ENCODE results near the gene GPANK1. TPM values are rescaled to one million over a fixed set of nuclear protein-coding genes. Genes with fewer than 3 reads are reported as not detected.

The GPANK1 gene
- total RNA-seq, 1 donor from 2014 or later = 30.1 TPM

- Mint-ChIP-seq H3K36me3 (ENCODE audit: unreplicated experiment) (no peaks in the 10 kb centered on the region), H3K27me3 (ENCODE audit: unreplicated experiment) (no peaks in the 10 kb centered on the region)
Measured at GRCh38 chr6:31692353-31692752, 27.6 kb upstream of the GPANK1 start.

DNA sequence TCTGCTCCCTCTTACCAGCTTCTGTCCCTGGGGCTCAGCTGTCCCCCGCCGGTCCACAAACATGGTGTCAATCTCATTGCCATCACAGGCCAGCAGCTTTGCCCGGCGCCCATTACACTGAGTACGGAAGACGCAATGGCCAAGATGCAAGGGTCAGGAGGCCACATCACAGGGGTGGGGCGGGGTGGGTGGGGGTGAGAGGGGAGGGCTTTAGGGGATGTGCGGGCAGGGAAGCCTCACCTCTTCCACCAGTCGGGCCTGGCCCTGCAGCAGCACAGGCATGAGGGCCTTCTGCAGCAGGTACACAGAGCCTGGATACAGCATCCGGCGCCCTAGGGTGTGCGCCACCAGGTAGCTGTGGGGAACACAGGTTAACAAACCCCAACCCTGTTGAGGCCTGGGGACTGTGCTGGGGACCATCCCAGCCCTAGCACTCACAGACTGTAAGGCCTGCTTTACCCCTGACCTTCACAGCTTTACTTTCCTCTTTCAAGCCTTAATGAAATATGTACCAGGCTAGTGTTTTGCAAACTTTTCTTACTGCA, 26.8 kb upstream of the GPANK1 start:
- Mint-ChIP-seq H3K4me1 (ENCODE audit: low read depth, unreplicated experiment) (no peaks in the 10 kb centered on the region), H3K27ac (ENCODE audit: unreplicated experiment) (no peak overlapping the region), H3K9me3 (ENCODE audit: unreplicated experiment) (peaks cover 1% of the 10 kb centered on the region), H3K27me3 (ENCODE audit: unreplicated experiment) (no peaks in the 10 kb centered on the region), H3K36me3 (ENCODE audit: unreplicated experiment) (no peaks in the 10 kb centered on the region), H3K4me3 (ENCODE audit: unreplicated experiment) (no peak overlapping the region)
- no peak for DNase-seq
- TF ChIP-seq, protein P1, sequence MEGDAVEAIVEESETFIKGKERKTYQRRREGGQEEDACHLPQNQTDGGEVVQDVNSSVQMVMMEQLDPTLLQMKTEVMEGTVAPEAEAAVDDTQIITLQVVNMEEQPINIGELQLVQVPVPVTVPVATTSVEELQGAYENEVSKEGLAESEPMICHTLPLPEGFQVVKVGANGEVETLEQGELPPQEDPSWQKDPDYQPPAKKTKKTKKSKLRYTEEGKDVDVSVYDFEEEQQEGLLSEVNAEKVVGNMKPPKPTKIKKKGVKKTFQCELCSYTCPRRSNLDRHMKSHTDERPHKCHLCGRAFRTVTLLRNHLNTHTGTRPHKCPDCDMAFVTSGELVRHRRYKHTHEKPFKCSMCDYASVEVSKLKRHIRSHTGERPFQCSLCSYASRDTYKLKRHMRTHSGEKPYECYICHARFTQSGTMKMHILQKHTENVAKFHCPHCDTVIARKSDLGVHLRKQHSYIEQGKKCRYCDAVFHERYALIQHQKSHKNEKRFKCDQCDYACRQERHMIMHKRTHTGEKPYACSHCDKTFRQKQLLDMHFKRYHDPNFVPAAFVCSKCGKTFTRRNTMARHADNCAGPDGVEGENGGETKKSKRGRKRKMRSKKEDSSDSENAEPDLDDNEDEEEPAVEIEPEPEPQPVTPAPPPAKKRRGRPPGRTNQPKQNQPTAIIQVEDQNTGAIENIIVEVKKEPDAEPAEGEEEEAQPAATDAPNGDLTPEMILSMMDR (IDR thresholded peaks at IDR 0.05; ENCODE audit: partially characterized antibody, unreplicated experiment) = no peak

More at GRCh38 chr6:31692353-31692752, 27.6 kb upstream of the GPANK1 start:
- Mint-ChIP-seq H3K9me3 (ENCODE audit: unreplicated experiment) (no peaks in the 10 kb centered on the region), H3K4me3 (ENCODE audit: unreplicated experiment) (no peak overlapping the region), H3K27ac (ENCODE audit: unreplicated experiment) (no peak overlapping the region), H3K4me1 (ENCODE audit: low read depth, unreplicated experiment) (no peaks in the 10 kb centered on the region)
- DNase-seq = no peak
- TF ChIP-seq, protein P1 (IDR thresholded peaks at IDR 0.05; ENCODE audit: partially characterized antibody, unreplicated experiment) = no peak

- no peaks in the 10 kb centered on the region for H3K36me3 Mint-ChIP-seq (ENCODE audit: unreplicated experiment)
- H3K4me1 Mint-ChIP-seq (ENCODE audit: low read depth, unreplicated experiment) = no peaks in the 10 kb centered on the region
- TF ChIP-seq, protein P1 (IDR thresholded peaks at IDR 0.05; ENCODE audit: partially characterized antibody, unreplicated experiment) = no peak
Measured at GRCh38 chr6:31691078-31691463, 26.3 kb upstream of the GPANK1 start.

GRCh38 chr6:31690231-31691077, 25.7 kb upstream of the GPANK1 start:
- Mint-ChIP-seq H3K27me3 (ENCODE audit: unreplicated experiment) (peaks cover 3% of the 10 kb centered on the region), H3K9me3 (ENCODE audit: unreplicated experiment) (peaks cover 4% of the 10 kb centered on the region), H3K27ac (ENCODE audit: unreplicated experiment) (no peak overlapping the region), H3K4me1 (ENCODE audit: low read depth, unreplicated experiment) (no peaks in the 10 kb centered on the region), H3K4me3 (ENCODE audit: unreplicated experiment) (no peak overlapping the region), H3K36me3 (ENCODE audit: unreplicated experiment) (no peaks in the 10 kb centered on the region)
- TF ChIP-seq, protein P1 (IDR thresholded peaks at IDR 0.05; ENCODE audit: partially characterized antibody, unreplicated experiment) = no peak
- no peak for DNase-seq

More at GRCh38 chr6:31691078-31691463, 26.3 kb upstream of the GPANK1 start:
- H3K27me3 Mint-ChIP-seq (ENCODE audit: unreplicated experiment) = peaks cover 3% of the 10 kb centered on the region
- DNase-seq = no peak
- H3K27ac Mint-ChIP-seq (ENCODE audit: unreplicated experiment) = no peak overlapping the region
- H3K4me3 Mint-ChIP-seq (ENCODE audit: unreplicated experiment) = no peak overlapping the region
- peaks cover 1% of the 10 kb centered on the region for H3K9me3 Mint-ChIP-seq (ENCODE audit: unreplicated experiment)
